Right renal cortex interstitium (tissue), 3 donors: Measurements from ENCODE around the gene PPP6R2. TPM values are rescaled to one million over a fixed set of nuclear protein-coding genes. Genes with fewer than 3 reads are reported as not detected.

Source experiments
- DNase-seq, 3 donors: peaks; one replicate each; pipeline ENCODE4 v3.0.0-alpha.2; 2013; ENCODE audit warnings: low read depth in 3 of 3, low spot score in 2 of 3
- polyA plus RNA-seq, 3 donors: library from polyadenylated mRNA; unstranded; fragments of 120-200 nt; gene quantifications; one replicate each; pipeline ENCODE4 v1.2.1, GENCODE V29; 2013; ENCODE audit not compliant: insufficient read length in 3 of 3

PPP6R2 gene
- polyA plus RNA-seq, 3 donors: 29.8 to 31.5 (median 31.5) TPM

GRCh38 chr22:50464451-50464850 lies 121.3 kb downstream of the PPP6R2 start:
- DNase-seq: no peak

- DNase-seq: no peak
These were observed 122.2 kb downstream of the PPP6R2 start for GRCh38 chr22:50465066-50465930.

- DNase-seq: no peak
These were observed 124.2 kb downstream of the PPP6R2 start for GRCh38 chr22:50467341-50467740.

GRCh38 chr22:50467773-50468440 lies 124.8 kb downstream of the PPP6R2 start:
- no peak for DNase-seq

- DNase-seq: no peak
These were observed 125.5 kb downstream of the PPP6R2 start for GRCh38 chr22:50468626-50469025.

- no peak for DNase-seq
These were observed 126.5 kb downstream of the PPP6R2 start for GRCh38 chr22:50469377-50470305.

GRCh38 chr22:50470491-50470890 lies 127.4 kb downstream of the PPP6R2 start:
- no peak for DNase-seq

- no peak for DNase-seq
These were observed 128.2 kb downstream of the PPP6R2 start for GRCh38 chr22:50471197-50471847.

GRCh38 chr22:50471962-50472361 lies 128.8 kb downstream of the PPP6R2 start:
- no peak for DNase-seq

GRCh38 chr22:50473088-50473487 lies 130.0 kb downstream of the PPP6R2 start:
- no peak for DNase-seq

GRCh38 chr22:50473855-50474671 lies 130.9 kb downstream of the PPP6R2 start:
- DNase-seq: no peak

GRCh38 chr22:50474710-50475651 lies 131.9 kb downstream of the PPP6R2 start, which contains the start of gene SBF1:
SBF1 (minus strand) TSS chr22:50475035; CDS start chr22:50474840, 195 bp downstream.
- DNase-seq: peak; percentile 60 to 88 (median 84)

- DNase-seq: no peak
These were observed 132.5 kb downstream of the PPP6R2 start for GRCh38 chr22:50475652-50476002.

- no peak for DNase-seq
These were observed 133.7 kb downstream of the PPP6R2 start for GRCh38 chr22:50476868-50477267.

- no peak for DNase-seq
These were observed 134.8 kb downstream of the PPP6R2 start for GRCh38 chr22:50477923-50478322.

- DNase-seq: no peak
These were observed 136.6 kb downstream of the PPP6R2 start for GRCh38 chr22:50479721-50480120.

- DNase-seq: no peak
These were observed 137.9 kb downstream of the PPP6R2 start for GRCh38 chr22:50481045-50481439.

GRCh38 chr22:50481440-50482106 lies 138.4 kb downstream of the PPP6R2 start, which contains the start of gene ADM2:
ADM2 (plus strand) TSS chr22:50481543; CDS start chr22:50481848, 305 bp downstream.
- no peak for DNase-seq
